OCI-LY3 (cell line): ENCODE results near the gene NOL11.

Source experiments
- EZH2phosphoT487 ChIP-seq: fragments of 200-600 bp; shearing (Covaris generic); IDR thresholded peaks from 2 replicates; pipeline ENCODE4 v1.6.1; 2018; ENCODE audit warnings: antibody characterized with exemption, mixed run types, low read depth
- TF ChIP-seq, protein P1 (sequence below): fragments of 200-600, 300-600 bp; sonication (generic); IDR thresholded peaks from 2 replicates; pipeline ENCODE4 v1.5.1; 2014; ENCODE audit warnings: antibody characterized with exemption, low read length, low read depth

DNA sequence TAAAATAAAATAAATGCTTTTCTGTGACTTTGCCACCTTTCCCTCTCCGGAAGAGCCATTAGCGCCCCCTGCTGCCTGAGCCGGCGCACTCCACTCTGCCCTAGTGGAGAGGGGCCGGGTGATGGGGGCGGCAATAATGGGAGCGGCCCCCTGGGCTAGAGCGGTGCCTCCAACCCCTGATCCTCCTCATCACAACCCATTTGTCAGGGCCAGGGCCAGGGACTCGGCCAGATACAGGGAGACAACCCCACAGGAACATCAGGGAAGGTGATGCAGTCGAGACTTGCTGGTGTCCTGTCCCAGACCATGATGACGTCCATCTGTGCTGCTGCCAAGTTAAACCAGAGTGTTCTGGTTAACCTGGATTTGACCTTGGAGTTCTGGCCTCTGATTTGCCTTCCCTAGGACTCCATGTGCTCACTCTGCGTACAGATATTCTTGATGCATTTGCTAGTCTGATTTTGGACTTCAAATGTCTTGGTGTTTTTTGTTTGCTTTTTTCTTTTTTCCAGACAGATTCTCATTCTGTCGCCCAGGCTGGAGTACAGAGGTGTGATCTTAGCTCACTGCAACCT is 61.4 kb downstream of the NOL11 start:
- TF ChIP-seq, protein P1, sequence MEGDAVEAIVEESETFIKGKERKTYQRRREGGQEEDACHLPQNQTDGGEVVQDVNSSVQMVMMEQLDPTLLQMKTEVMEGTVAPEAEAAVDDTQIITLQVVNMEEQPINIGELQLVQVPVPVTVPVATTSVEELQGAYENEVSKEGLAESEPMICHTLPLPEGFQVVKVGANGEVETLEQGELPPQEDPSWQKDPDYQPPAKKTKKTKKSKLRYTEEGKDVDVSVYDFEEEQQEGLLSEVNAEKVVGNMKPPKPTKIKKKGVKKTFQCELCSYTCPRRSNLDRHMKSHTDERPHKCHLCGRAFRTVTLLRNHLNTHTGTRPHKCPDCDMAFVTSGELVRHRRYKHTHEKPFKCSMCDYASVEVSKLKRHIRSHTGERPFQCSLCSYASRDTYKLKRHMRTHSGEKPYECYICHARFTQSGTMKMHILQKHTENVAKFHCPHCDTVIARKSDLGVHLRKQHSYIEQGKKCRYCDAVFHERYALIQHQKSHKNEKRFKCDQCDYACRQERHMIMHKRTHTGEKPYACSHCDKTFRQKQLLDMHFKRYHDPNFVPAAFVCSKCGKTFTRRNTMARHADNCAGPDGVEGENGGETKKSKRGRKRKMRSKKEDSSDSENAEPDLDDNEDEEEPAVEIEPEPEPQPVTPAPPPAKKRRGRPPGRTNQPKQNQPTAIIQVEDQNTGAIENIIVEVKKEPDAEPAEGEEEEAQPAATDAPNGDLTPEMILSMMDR = peak; percentile 52
- no peak for TF ChIP-seq EZH2phosphoT487
